ENCODE measurements around the gene PRKCE. TPM values are rescaled to one million over a fixed set of nuclear protein-coding genes. Genes with fewer than 3 reads are reported as not detected.

The PRKCE gene
- total RNA-seq, 2 experiments from 2014 or later: 17.0 to 42.1 TPM

DNA sequence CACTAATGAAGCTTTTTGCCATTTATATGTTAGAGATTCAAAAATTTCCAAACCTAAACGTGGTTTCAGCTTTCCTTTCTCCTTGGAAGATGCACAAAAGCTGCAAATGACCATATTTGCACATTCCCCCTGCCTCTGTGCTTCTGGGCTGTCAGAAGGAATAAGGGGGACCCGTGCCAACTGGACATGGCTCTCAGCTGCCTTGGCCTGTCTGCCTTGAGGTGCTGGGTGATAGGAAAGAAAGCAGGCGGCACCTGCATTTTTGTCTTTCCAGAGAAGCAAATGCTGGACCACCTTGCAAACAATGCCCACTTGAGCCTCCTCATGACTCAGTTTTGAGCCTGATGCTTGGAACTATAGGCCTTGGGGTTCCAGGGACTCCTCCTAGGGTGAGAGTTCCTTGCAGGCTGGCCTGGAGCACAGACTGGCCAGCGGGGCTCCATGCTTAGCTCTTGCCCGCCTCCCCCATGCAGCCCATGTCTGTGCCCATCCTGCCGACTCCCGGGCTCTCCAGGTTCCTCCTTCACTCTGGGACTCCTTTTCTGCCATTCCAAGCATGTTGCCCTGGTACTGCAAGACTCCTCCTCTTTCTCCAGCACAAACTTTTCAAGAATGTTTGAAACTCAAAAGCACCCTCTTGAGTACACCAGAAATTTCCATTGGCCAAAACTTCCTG lies 536.7 kb downstream of the PRKCE start:
- Histone ChIP-seq H4K20me1 (ENCODE audit: insufficient read depth, low read length) (no peaks in the 10 kb centered on the region), H3K4me3 (ENCODE audit: low read depth, low read length, poor library complexity, severe bottlenecking) (no peak overlapping the region), H3K9me2 (ENCODE audit: insufficient read depth, low read length) (no peaks in the 10 kb centered on the region), H2AFZ (ENCODE audit: low read length) (no peak overlapping the region), H3K79me2 (ENCODE audit: insufficient read depth, low read depth, low read length) (no peaks in the 10 kb centered on the region), H3K4me2 (ENCODE audit: low read length) (no peak overlapping the region), H3K36me3 (ENCODE audit: insufficient read depth, low read length) (no peaks in the 10 kb centered on the region), H3K27ac (ENCODE audit: low read depth, low read length, poor library complexity, severe bottlenecking) (no peak overlapping the region), H3K4me1 (ENCODE audit: insufficient read depth, low read length, poor library complexity, severe bottlenecking) (no peaks in the 10 kb centered on the region), H3K9me3 (ENCODE audit: low read length) (no peaks in the 10 kb centered on the region)
- no peak for DNase-seq (ENCODE audit: low spot score)
- ChIA-PET POLR2A (no interaction called here), CTCF (ENCODE audit: unreplicated experiment) (no interaction called here)
- no TSS peak for BruUV-seq (replicated peaks)
- intact Hi-C loops (cut with micrococcal nuclease; ENCODE audit: unreplicated experiment): no loop called here
- TF ChIP-seq, protein P1, sequence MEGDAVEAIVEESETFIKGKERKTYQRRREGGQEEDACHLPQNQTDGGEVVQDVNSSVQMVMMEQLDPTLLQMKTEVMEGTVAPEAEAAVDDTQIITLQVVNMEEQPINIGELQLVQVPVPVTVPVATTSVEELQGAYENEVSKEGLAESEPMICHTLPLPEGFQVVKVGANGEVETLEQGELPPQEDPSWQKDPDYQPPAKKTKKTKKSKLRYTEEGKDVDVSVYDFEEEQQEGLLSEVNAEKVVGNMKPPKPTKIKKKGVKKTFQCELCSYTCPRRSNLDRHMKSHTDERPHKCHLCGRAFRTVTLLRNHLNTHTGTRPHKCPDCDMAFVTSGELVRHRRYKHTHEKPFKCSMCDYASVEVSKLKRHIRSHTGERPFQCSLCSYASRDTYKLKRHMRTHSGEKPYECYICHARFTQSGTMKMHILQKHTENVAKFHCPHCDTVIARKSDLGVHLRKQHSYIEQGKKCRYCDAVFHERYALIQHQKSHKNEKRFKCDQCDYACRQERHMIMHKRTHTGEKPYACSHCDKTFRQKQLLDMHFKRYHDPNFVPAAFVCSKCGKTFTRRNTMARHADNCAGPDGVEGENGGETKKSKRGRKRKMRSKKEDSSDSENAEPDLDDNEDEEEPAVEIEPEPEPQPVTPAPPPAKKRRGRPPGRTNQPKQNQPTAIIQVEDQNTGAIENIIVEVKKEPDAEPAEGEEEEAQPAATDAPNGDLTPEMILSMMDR (conservative IDR thresholded peaks at IDR 0.05; ENCODE audit: low read length): no peak
- no peak for TF ChIP-seq EZH2phosphoT487 (IDR thresholded peaks at IDR 0.05; ENCODE audit: borderline replicate concordance, low read depth, low read length)

DNA sequence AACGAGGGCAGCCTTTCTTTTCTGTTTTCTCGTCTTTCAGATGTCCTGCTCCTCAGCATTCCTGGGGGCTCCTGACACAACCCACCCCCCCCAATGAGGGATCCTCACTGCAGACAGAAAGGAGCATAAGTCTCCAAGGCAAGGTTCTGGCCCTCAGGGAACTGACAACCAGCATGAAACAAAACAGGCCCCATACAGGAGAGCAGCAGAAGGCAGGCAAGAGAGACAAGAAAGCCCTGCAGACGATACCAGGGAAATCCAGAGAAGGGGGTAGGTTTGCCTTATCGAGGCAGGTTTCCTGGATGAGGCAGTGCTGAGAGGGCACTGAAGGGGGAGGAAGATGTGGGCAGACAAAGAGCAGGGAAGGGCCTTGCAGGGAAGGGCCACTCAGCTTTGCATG lies 541.9 kb downstream of the PRKCE start:
- H3K4me1 ChIP-seq (ENCODE audit: insufficient read depth, low read length, poor library complexity, severe bottlenecking): no peaks in the 10 kb centered on the region
- intact Hi-C loops (cut with micrococcal nuclease; ENCODE audit: unreplicated experiment): loop anchor here (10.0 kb wide), 1 partner anchor 171 kb away; no protein-coding TSS in a partner anchor

DNA sequence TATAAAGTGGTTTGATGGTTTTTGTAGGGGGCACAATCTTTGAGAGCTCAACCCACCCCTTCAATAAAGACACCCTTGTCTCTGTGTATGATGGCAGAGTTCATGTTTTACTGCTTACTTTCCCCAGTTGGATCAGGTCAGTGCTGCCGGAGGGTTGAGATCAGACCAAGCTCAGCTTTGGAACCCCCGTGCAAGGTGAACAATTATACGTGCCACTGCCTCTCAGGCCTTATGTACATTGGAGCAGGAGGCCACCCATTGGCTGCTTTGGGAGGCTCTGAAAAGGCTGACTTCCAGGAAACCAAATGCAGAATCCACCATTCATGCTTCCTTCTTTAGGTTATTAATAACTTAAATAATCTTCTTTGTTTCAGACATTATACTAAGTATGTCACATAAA lies 542.4 kb downstream of the PRKCE start:
- no peaks in the 10 kb centered on the region for H3K9me2 ChIP-seq (ENCODE audit: insufficient read depth, low read length)
- no peak overlapping the region for H3K4me3 ChIP-seq (ENCODE audit: low read depth, low read length, poor library complexity, severe bottlenecking)
- intact Hi-C loops (cut with micrococcal nuclease; ENCODE audit: unreplicated experiment): loop anchor here (10.0 kb wide), 1 partner anchor 171 kb away; no protein-coding TSS in a partner anchor
- no peaks in the 10 kb centered on the region for H4K20me1 ChIP-seq (ENCODE audit: insufficient read depth, low read length)
- no peak overlapping the region for H3K27ac ChIP-seq (ENCODE audit: low read depth, low read length, poor library complexity, severe bottlenecking)
- H3K36me3 ChIP-seq (ENCODE audit: insufficient read depth, low read length): no peaks in the 10 kb centered on the region
- no peaks in the 10 kb centered on the region for H3K79me2 ChIP-seq (ENCODE audit: insufficient read depth, low read depth, low read length)
- no peak overlapping the region for H2AFZ ChIP-seq (ENCODE audit: low read length)
- CTCF ChIA-PET (ENCODE audit: unreplicated experiment): no interaction called here
- TF ChIP-seq, protein P1 (conservative IDR thresholded peaks at IDR 0.05; ENCODE audit: low read length): no peak
- no peak for TF ChIP-seq EZH2phosphoT487 (IDR thresholded peaks at IDR 0.05; ENCODE audit: borderline replicate concordance, low read depth, low read length)
- DNase-seq (ENCODE audit: low spot score): no peak
- BruUV-seq (replicated peaks): no TSS peak
- H3K4me1 ChIP-seq (ENCODE audit: insufficient read depth, low read length, poor library complexity, severe bottlenecking): no peaks in the 10 kb centered on the region
- no peak overlapping the region for H3K4me2 ChIP-seq (ENCODE audit: low read length)
- POLR2A ChIA-PET: no interaction called here
- H3K9me3 ChIP-seq (ENCODE audit: low read length): no peaks in the 10 kb centered on the region

More for the DNA sequence above, 541.9 kb downstream of the PRKCE start:
- H3K4me3 ChIP-seq (ENCODE audit: low read depth, low read length, poor library complexity, severe bottlenecking): no peak overlapping the region
- CTCF ChIA-PET (ENCODE audit: unreplicated experiment): no interaction called here
- no TSS peak for BruUV-seq (replicated peaks)
- TF ChIP-seq EZH2phosphoT487 (IDR thresholded peaks at IDR 0.05; ENCODE audit: borderline replicate concordance, low read depth, low read length): no peak
- TF ChIP-seq, protein P1 (conservative IDR thresholded peaks at IDR 0.05; ENCODE audit: low read length): no peak
- H3K36me3 ChIP-seq (ENCODE audit: insufficient read depth, low read length): no peaks in the 10 kb centered on the region
- no peak overlapping the region for H3K27ac ChIP-seq (ENCODE audit: low read depth, low read length, poor library complexity, severe bottlenecking)
- POLR2A ChIA-PET: no interaction called here
- H3K9me3 ChIP-seq (ENCODE audit: low read length): no peaks in the 10 kb centered on the region
- no peaks in the 10 kb centered on the region for H4K20me1 ChIP-seq (ENCODE audit: insufficient read depth, low read length)
- no peak overlapping the region for H3K4me2 ChIP-seq (ENCODE audit: low read length)
- no peaks in the 10 kb centered on the region for H3K79me2 ChIP-seq (ENCODE audit: insufficient read depth, low read depth, low read length)
- no peaks in the 10 kb centered on the region for H3K9me2 ChIP-seq (ENCODE audit: insufficient read depth, low read length)
- DNase-seq (ENCODE audit: low spot score): no peak
- no peak overlapping the region for H2AFZ ChIP-seq (ENCODE audit: low read length)

Data from OCI-LY7 (cell line).